K562 (cell line): ENCODE results near the gene CEMIP2. TPM values are rescaled to one million over a fixed set of nuclear protein-coding genes. Genes with fewer than 3 reads are reported as not detected.
A peak's percentile ranks its signal among the peaks of the same experiment; 100 is the strongest.

Experiments
- ATAC-seq: fragments of 200-7000 bp; cut with Tn5 transposase; 3 replicates; pipeline ENCODE4 v1.9.1; 2020; ENCODE audit warnings: moderate library complexity
- BruUV-seq: library from RNA; stranded (reverse); fragments of 400-500 nt; replicated peaks from 2 replicates; lab custom pipeline; 2021; lab: Mats Ljungman, UMichigan
- CTCF ChIA-PET: fragments of 300-600 bp; formaldehyde crosslinking; extraction: SDS; loops from one replicate; lab custom pipeline; 2021; ENCODE audit warnings: low intra/inter-chr PET ratio; lab: Yijun Ruan, JAX
- POLR2A ChIA-PET: fragments of 300-600, 350-650 bp; sonication (Branson Sonifier 250); formaldehyde crosslinking; extraction: SDS; loops from one replicate; lab custom pipeline; 2021; ENCODE audit warnings: antibody characterized with exemption, inconsistent platforms; lab: Yijun Ruan, JAX
- DNase-seq, 4 experiments: peaks; one replicate each; pipeline versions ENCODE4 v3.0.0 to v3.0.0-alpha.2; 2011 to 2018; ENCODE audit warnings: low spot score in 3 of 4, mixed read lengths in 3 of 4; ENCODE audit errors: extremely low read depth in 1 of 4
- FAIRE-seq: peaks from 2 replicates; lab custom pipeline; 2011; peaks lifted over from hg19 to GRCh38; lab: Jason Lieb, UNC
- H2AFZ ChIP-seq: 2 replicates; pipeline ENCODE4 v1.6.0; 2011; ENCODE audit warnings: low read depth, low read length, control low read depth, inconsistent platforms
- H3K27ac ChIP-seq: fragments of 200-600 bp; 3 replicates; pipeline ENCODE4 v1.8.0; 2011; ENCODE audit warnings: low read depth, mild to moderate bottlenecking, control low read depth, inconsistent platforms, low read length, moderate library complexity, mixed read lengths; ENCODE audit errors: extremely low read depth
- H3K27me3 ChIP-seq, 2 experiments: fragments of 300-600 bp in 1 of 2; 2 replicates in 1 of 2; 3 replicates in 1 of 2; pipeline versions ENCODE4 v1.6.0 to v1.8.0; 2011; ENCODE audit warnings: inconsistent platforms in 2 of 2, low read length in 2 of 2, mild to moderate bottlenecking in 1 of 2, mixed read lengths in 1 of 2, moderate library complexity in 1 of 2; ENCODE audit not compliant: control insufficient read depth in 2 of 2, insufficient read depth in 2 of 2
- H3K36me3 ChIP-seq: fragments of 300-600 bp; 3 replicates; pipeline ENCODE4 v1.8.0; 2011; ENCODE audit warnings: mild to moderate bottlenecking, low read length, inconsistent platforms; ENCODE audit not compliant: control insufficient read depth, insufficient read depth
- H3K4me1 ChIP-seq, 2 experiments: fragments of 200-600 bp in 1 of 2; replicated peaks in 1 of 2; 2 replicates in 1 of 2; 3 replicates in 1 of 2; pipeline versions ENCODE4 v1.5.1 to v1.8.0; 2011; ENCODE audit warnings: inconsistent platforms in 2 of 2, low read length in 2 of 2, mild to moderate bottlenecking in 1 of 2, mixed read lengths in 1 of 2, moderate library complexity in 1 of 2; ENCODE audit not compliant: control insufficient read depth in 2 of 2, insufficient read depth in 2 of 2
- H3K4me2 ChIP-seq: 2 replicates; pipeline ENCODE4 v1.6.1; 2011; ENCODE audit warnings: low read length, control low read depth, inconsistent platforms, mixed read lengths; ENCODE audit not compliant: insufficient read depth
- H3K4me3 ChIP-seq: fragments of 200-600 bp; sonication (generic), shearing (Covaris generic); 2 replicates; pipeline ENCODE4 v1.5.1; 2016; ENCODE audit warnings: control low read depth, inconsistent platforms
- H3K79me2 ChIP-seq: fragments of 200-600 bp; 3 replicates; pipeline ENCODE4 v1.8.0; 2011; ENCODE audit warnings: low read length, inconsistent platforms; ENCODE audit not compliant: control insufficient read depth, insufficient read depth
- H3K9ac ChIP-seq, 2 experiments: 2 replicates each; pipeline versions ENCODE4 v1.6.0 to v1.6.1; 2011; ENCODE audit warnings: low read depth in 2 of 2, low read length in 2 of 2, control low read depth in 1 of 2, inconsistent platforms in 1 of 2, mild to moderate bottlenecking in 1 of 2, mixed read lengths in 1 of 2; ENCODE audit not compliant: insufficient read depth in 1 of 2
- H3K9me1 ChIP-seq: one replicate; pipeline ENCODE4 v1.6.0; 2011; ENCODE audit warnings: inconsistent platforms, mild to moderate bottlenecking, low read length, moderate library complexity; ENCODE audit not compliant: control insufficient read depth, insufficient read depth
- H3K9me3 ChIP-seq: replicated peaks from 2 replicates; pipeline ENCODE4 v1.5.1; 2011; ENCODE audit warnings: low read depth, low read length, inconsistent platforms; ENCODE audit not compliant: control insufficient read depth, insufficient read depth
- H4K20me1 ChIP-seq: replicated peaks from 2 replicates; pipeline ENCODE4 v1.6.1; 2011; ENCODE audit warnings: low read length, inconsistent platforms, mixed read lengths; ENCODE audit not compliant: control insufficient read depth, insufficient read depth
- CBFB ChIP-seq: sonication (generic); formaldehyde crosslinking; IDR thresholded peaks from 2 replicates; pipeline ENCODE4 v1.4.0; 2020; ENCODE audit warnings: mild to moderate bottlenecking, missing genetic modification reagents
- ESRRA ChIP-seq: fragments of 450-650 bp; IDR thresholded peaks from 2 replicates; pipeline ENCODE4 v1.6.1; 2014; ENCODE audit warnings: low read depth, mild to moderate bottlenecking, moderate library complexity, borderline replicate concordance
- GABPB1 ChIP-seq: sonication (generic); formaldehyde crosslinking; IDR thresholded peaks from 2 replicates; pipeline ENCODE4 v1.8.0; 2022; ENCODE audit warnings: mild to moderate bottlenecking, missing genetic modification reagents
- HNRNPLL ChIP-seq: fragments of 200-400 bp; formaldehyde crosslinking; IDR thresholded peaks from 2 replicates; pipeline ENCODE4 v1.6.1; 2017; ENCODE audit warnings: low read length, low read depth, mild to moderate bottlenecking; ENCODE audit not compliant: poor library complexity, severe bottlenecking
- PHF8 ChIP-seq: fragments of 200-600 bp; sonication (generic); IDR thresholded peaks from 2 replicates; pipeline ENCODE4 v1.6.1; 2012; ENCODE audit warnings: mixed run types, mild to moderate bottlenecking, inconsistent platforms, low read length, moderate library complexity, borderline replicate concordance
- RAD21 ChIP-seq, 2 experiments: fragments of 250-450 bp in 1 of 2; fragments of 450-650 bp in 1 of 2; sonication (Bioruptor Pico) in 1 of 2; formaldehyde crosslinking in 1 of 2; IDR thresholded peaks in 1 of 2; conservative IDR thresholded peaks in 1 of 2; 2 replicates each; pipeline versions ENCODE4 v1.4.0 to v1.8.0; 2020 to 2022; ENCODE audit warnings: mild to moderate bottlenecking in 2 of 2, moderate library complexity in 1 of 2
- RBM15 ChIP-seq: fragments of 200-400 bp; formaldehyde crosslinking; IDR thresholded peaks from 2 replicates; pipeline ENCODE4 v1.6.1; 2018; ENCODE audit warnings: mild to moderate bottlenecking, low read length, moderate library complexity; ENCODE audit not compliant: insufficient read depth
- RBM22 ChIP-seq: fragments of 200-400 bp; formaldehyde crosslinking; IDR thresholded peaks from 2 replicates; pipeline ENCODE4 v1.6.1; 2018; ENCODE audit warnings: low read length, low read depth; ENCODE audit not compliant: poor library complexity, severe bottlenecking
- SAFB ChIP-seq: fragments of 200-400 bp; formaldehyde crosslinking; IDR thresholded peaks from 2 replicates; pipeline ENCODE4 v1.6.1; 2017; ENCODE audit warnings: low read depth, low read length, borderline replicate concordance
- YBX1 ChIP-seq: fragments of 450-650 bp; IDR thresholded peaks from 2 replicates; pipeline ENCODE4 v1.7.1; 2016; ENCODE audit warnings: mild to moderate bottlenecking
- ZNF57 ChIP-seq: fragments of 450-650 bp; formaldehyde crosslinking; IDR thresholded peaks from 2 replicates; pipeline ENCODE4 v1.4.0; 2020; ENCODE audit warnings: mild to moderate bottlenecking, moderate library complexity
- ZNF785 ChIP-seq: fragments of 250-450 bp; sonication (Bioruptor Pico); IDR thresholded peaks from 2 replicates; pipeline ENCODE4 v1.4.0; 2020; ENCODE audit warnings: mild to moderate bottlenecking
- WGBS: fragments of 100-300 bp; shearing (Covaris generic); methylation state at CpG from one replicate; pipeline ENCODE4 v1.1.6; 2016; ENCODE audit warnings: low coverage, mixed read lengths; ENCODE audit not compliant: insufficient coverage; ENCODE audit errors: missing lambda C conversion rate; 5-methylcytosine and 5-hydroxymethylcytosine counted together
- in situ Hi-C: fragments of 300-500 bp; cut with MboI; formaldehyde crosslinking; loops from 4 replicates; pipeline ENCODE4 v1.15.0; 2018; ENCODE audit warnings: inconsistent platforms, mixed read lengths
- intact Hi-C: fragments of 100-400 bp; cut with micrococcal nuclease; formaldehyde crosslinking; loops from 2 replicates; pipeline ENCODE4 v1.14.2; 2022
- polyA plus RNA-seq, 8 experiments: library from polyadenylated mRNA; depleted of rRNA in 4 of 8; stranded (reverse) in 5 of 8; unstranded in 3 of 8; fragments of >200 nt; fragmentation: Nextera tagmentation in 2 of 8; fragmentation: Illumina TruSeq in 1 of 8; extraction: Ambion mirVana in 2 of 8; extraction: Trizol in 1 of 8; gene quantifications; 2 replicates each; pipeline versions ENCODE4 v1.2.1 to v1.2.3, GENCODE V29; 2011 to 2014; ENCODE audit warnings: inconsistent platforms in 1 of 8, missing spikeins in 1 of 8
- total RNA-seq, 7 experiments: library from RNA; depleted of rRNA in 6 of 7; stranded (reverse); fragments of >200 nt in 6 of 7; fragmentation: Illumina TruSeq in 2 of 7; extraction: Trizol in 2 of 7; gene quantifications; 2 replicates each; pipeline versions ENCODE4 v1.2.1 to v1.2.3, GENCODE V29; 2011 to 2021; ENCODE audit warnings: low replicate concordance in 1 of 7

CEMIP2 gene
- total and polyA plus RNA-seq, 9 of the 15 experiments (the other 6 are each of a cell fraction or from before 2014, with no cell fraction given): 5.4 to 29.9 (median 14.2) TPM

GRCh38 chr9:71812385-71812784 lies 44.1 kb upstream of the CEMIP2 start:
- no peaks in the 10 kb centered on the region for H4K20me1 ChIP-seq
- H3K9ac ChIP-seq: no peak overlapping the region
- peaks cover 3 to 4% of the 10 kb centered on the region in 2 experiments; a peak in 4 of 5 replicates for H3K27me3 ChIP-seq
- no peaks in the 10 kb centered on the region for H3K36me3 ChIP-seq
- H3K4me3 ChIP-seq: no peak overlapping the region
- no peaks in the 10 kb centered on the region for H3K79me2 ChIP-seq
- H3K27ac ChIP-seq: no peak overlapping the region
- ATAC-seq (no peak; the same call in 2 of the 3 replicates), DNase-seq (no peak), FAIRE-seq (no peak)
- POLR2A ChIA-PET: interaction anchor here (0.6 to 0.9 kb wide), 3 partner anchors 14 to 553 kb away, joined by 3 to 5 read pairs (median 4); no protein-coding TSS in a partner anchor
- no peaks in the 10 kb centered on the region for H3K9me3 ChIP-seq
- H3K9me1 ChIP-seq: no peaks in the 10 kb centered on the region
- CTCF ChIA-PET: no interaction called here
- no TSS peak for BruUV-seq
- in situ Hi-C loops: loop anchor here (25.0 kb wide), 2 partner anchors 450 to 525 kb away; no protein-coding TSS in a partner anchor
- no peaks in the 10 kb centered on the region for H3K4me1 ChIP-seq
- WGBS: 11% methylated on average over 4 of the region's 4 CpGs
- H2AFZ ChIP-seq: no peak overlapping the region
- intact Hi-C loops: no loop called here
- TF ChIP-seq RBM22 (no peak), GABPB1 (CRISPR knock-in tag) (no peak), RAD21 (CRISPR knock-in tag; conservative IDR thresholded peaks at IDR 0.05 in 1 of 2, IDR thresholded peaks at IDR 0.05 in 1 of 2) (peak in 1 of 2 experiments; percentile 23; a peak in 2 of 4 replicates), ESRRA (no peak)
- no peak overlapping the region for H3K4me2 ChIP-seq

- DNase-seq (no peak), ATAC-seq (no peak), FAIRE-seq (no peak)
- no peak for TF ChIP-seq ZNF785
- TF ChIP-seq PHF8: no peak
- no peak for TF ChIP-seq SAFB
- TF ChIP-seq CBFB (CRISPR knock-in tag): no peak
- TF ChIP-seq YBX1: no peak
- TF ChIP-seq ZNF57 (CRISPR knock-in tag): no peak
- no peak for TF ChIP-seq RBM15
- TF ChIP-seq HNRNPLL: no peak
- in situ Hi-C loops: loop anchor here (10.0 to 25.0 kb wide), 3 partner anchors 227 to 521 kb away; no protein-coding TSS in a partner anchor
- WGBS: 0% methylated on average over 2 of the region's 2 CpGs
- Histone ChIP-seq H3K4me3 (no peak overlapping the region), H4K20me1 (no peaks in the 10 kb centered on the region), H3K36me3 (no peaks in the 10 kb centered on the region), H3K27me3 (peaks cover 0 to 4% of the 10 kb centered on the region in 2 experiments; a peak in 3 of 5 replicates), H3K79me2 (no peaks in the 10 kb centered on the region), H3K9me1 (no peaks in the 10 kb centered on the region), H3K27ac (no peak overlapping the region), H3K9ac (no peak overlapping the region), H3K4me2 (no peak overlapping the region), H3K9me3 (no peaks in the 10 kb centered on the region), H3K4me1 (no peaks in the 10 kb centered on the region), H2AFZ (no peak overlapping the region)
- ChIA-PET CTCF (no interaction called here), POLR2A (no interaction called here)
- BruUV-seq: no TSS peak
- intact Hi-C loops: loop anchor here (10.0 kb wide), 1 partner anchor 467 kb away; no protein-coding TSS in a partner anchor
These were observed 39.8 kb upstream of the CEMIP2 start for GRCh38 chr9:71808068-71808467.
